H1 (cell line): ENCODE results near the gene MED12L. TPM values are rescaled to one million over a fixed set of nuclear protein-coding genes. Genes with fewer than 3 reads are reported as not detected.

Experiments used
- CTCF ChIA-PET: fragments of 300-600 bp; sonication (Branson Sonifier 250); formaldehyde crosslinking; loops from one replicate; lab custom pipeline; 2021; ENCODE audit not compliant: partially characterized antibody; lab: Charles Lee
- POLR2A ChIA-PET: fragments of 300-600 bp; sonication (Branson Sonifier 250); formaldehyde crosslinking; loops from one replicate; lab custom pipeline; 2021; ENCODE audit warnings: inconsistent platforms; ENCODE audit not compliant: partially characterized antibody; lab: Charles Lee
- DNase-seq, 2 experiments: peaks; one replicate each; pipeline versions ENCODE4 v3.0.0 to v3.0.0-alpha.2; 2010 to 2022; ENCODE audit warnings: low spot score in 2 of 2, low read depth in 1 of 2, mixed read lengths in 1 of 2
- FAIRE-seq: peaks from 2 replicates; lab custom pipeline; 2011; peaks lifted over from hg19 to GRCh38; lab: Jason Lieb, UNC
- H2AFZ ChIP-seq: 2 replicates; pipeline ENCODE4 v1.8.1; 2012; ENCODE audit warnings: low read length, inconsistent platforms
- H2AK5ac ChIP-seq: 2 replicates; pipeline ENCODE4 v1.6.1; 2013; ENCODE audit warnings: low read depth, low read length
- H2BK120ac ChIP-seq: replicated peaks from 2 replicates; pipeline ENCODE3; 2013; ENCODE audit warnings: low read depth, low read length, inconsistent platforms
- H2BK12ac ChIP-seq: 2 replicates; pipeline ENCODE4 v1.6.1; 2013; ENCODE audit warnings: low read depth, low read length
- H2BK15ac ChIP-seq: 2 replicates; pipeline ENCODE4 v1.6.1; 2013; ENCODE audit warnings: low read length
- H2BK20ac ChIP-seq: 2 replicates; pipeline ENCODE4 v1.6.1; 2013; ENCODE audit warnings: low read length
- H2BK5ac ChIP-seq: 2 replicates; pipeline ENCODE4 v1.6.1; 2013; ENCODE audit warnings: low read depth, low read length
- H3K14ac ChIP-seq: 2 replicates; pipeline ENCODE4 v1.6.1; 2013; ENCODE audit warnings: inconsistent platforms; ENCODE audit not compliant: insufficient read length
- H3K18ac ChIP-seq: 2 replicates; pipeline ENCODE4 v1.6.1; 2013; ENCODE audit warnings: low read length; ENCODE audit errors: extremely low read depth
- H3K23ac ChIP-seq: 2 replicates; pipeline ENCODE4 v1.6.1; 2013; ENCODE audit warnings: inconsistent platforms; ENCODE audit not compliant: insufficient read length
- H3K23me2 ChIP-seq: 2 replicates; pipeline ENCODE4 v1.6.1; 2013; ENCODE audit warnings: low read depth, low read length
- H3K27ac ChIP-seq: 2 replicates; pipeline ENCODE4 v1.6.1; 2011; ENCODE audit warnings: low read depth, low read length, inconsistent platforms
- H3K27me3 ChIP-seq, 4 experiments: replicated peaks in 1 of 4; 1 replicate in 1 of 4; 2 replicates in 3 of 4; pipeline versions ENCODE4 v1.6.1 to v1.8.1; 2011 to 2013; ENCODE audit warnings: low read length in 3 of 4, mild to moderate bottlenecking in 3 of 4, inconsistent platforms in 2 of 4, mixed read lengths in 2 of 4, moderate library complexity in 1 of 4; ENCODE audit not compliant: control insufficient read depth in 3 of 4, insufficient read depth in 3 of 4; ENCODE audit errors: extremely low read depth in 1 of 4
- H3K36me3 ChIP-seq, 4 experiments: 2 replicates each; pipeline versions ENCODE4 v1.6.1 to v1.8.1; 2011 to 2013; ENCODE audit warnings: mild to moderate bottlenecking in 4 of 4, low read length in 3 of 4, moderate library complexity in 2 of 4, control low read depth in 1 of 4, inconsistent platforms in 1 of 4; ENCODE audit not compliant: insufficient read depth in 4 of 4, control insufficient read depth in 2 of 4
- H3K4ac ChIP-seq: replicated peaks from 2 replicates; pipeline ENCODE3; 2013; ENCODE audit warnings: low read length, low read depth, mixed read lengths, inconsistent platforms; ENCODE audit not compliant: insufficient read length
- H3K4me1 ChIP-seq, 4 experiments: replicated peaks in 1 of 4; 1 replicate in 1 of 4; 2 replicates in 3 of 4; pipeline versions ENCODE4 v1.6.1 to v1.8.1; 2011 to 2013; ENCODE audit warnings: low read length in 3 of 4, inconsistent platforms in 2 of 4, mixed read lengths in 1 of 4; ENCODE audit not compliant: insufficient read depth in 4 of 4, control insufficient read depth in 3 of 4
- H3K4me2 ChIP-seq, 2 experiments: 2 replicates each; pipeline versions ENCODE4 v1.6.1 to v1.8.1; 2011 to 2013; ENCODE audit warnings: low read depth in 2 of 2, low read length in 2 of 2, control low read depth in 1 of 2, inconsistent platforms in 1 of 2, mild to moderate bottlenecking in 1 of 2; ENCODE audit not compliant: insufficient read depth in 1 of 2
- H3K4me3 ChIP-seq, 4 experiments: fragments of 200-600, 300-600 bp in 1 of 4; sonication (generic), shearing (Covaris generic), sonication (Bioruptor Twin) in 1 of 4; 2 replicates each; pipeline versions ENCODE4 v1.5.1 to v1.8.1; 2011 to 2016; ENCODE audit warnings: low read length in 4 of 4, low read depth in 3 of 4, control low read depth in 2 of 4, inconsistent platforms in 2 of 4, mild to moderate bottlenecking in 2 of 4, mixed read lengths in 1 of 4, moderate library complexity in 1 of 4; ENCODE audit not compliant: insufficient read depth in 2 of 4; ENCODE audit errors: extremely low read depth in 1 of 4
- H3K56ac ChIP-seq: replicated peaks from 2 replicates; pipeline ENCODE3; 2013; ENCODE audit warnings: low read depth, mild to moderate bottlenecking, mixed read lengths, low read length, inconsistent platforms; ENCODE audit not compliant: insufficient read length
- H3K79me1 ChIP-seq: 2 replicates; pipeline ENCODE4 v1.6.1; 2013; ENCODE audit warnings: low read depth, low read length, control low read depth
- H3K79me2 ChIP-seq, 2 experiments: 2 replicates each; pipeline versions ENCODE4 v1.6.1 to v1.8.1; 2012 to 2013; ENCODE audit warnings: low read length in 2 of 2, mild to moderate bottlenecking in 2 of 2, inconsistent platforms in 1 of 2; ENCODE audit not compliant: insufficient read depth in 2 of 2, control insufficient read depth in 1 of 2
- H3K9ac ChIP-seq, 4 experiments: replicated peaks in 1 of 4; 1 replicate in 1 of 4; 2 replicates in 3 of 4; pipeline versions ENCODE4 v1.6.1 to v1.8.1; 2011 to 2013; ENCODE audit warnings: low read depth in 3 of 4, low read length in 3 of 4, control low read depth in 2 of 4, mild to moderate bottlenecking in 2 of 4, moderate library complexity in 2 of 4, inconsistent platforms in 1 of 4; ENCODE audit errors: extremely low read depth in 1 of 4
- H3K9me3 ChIP-seq, 2 experiments: 2 replicates each; pipeline versions ENCODE4 v1.6.1 to v1.8.1; 2012 to 2013; ENCODE audit warnings: mild to moderate bottlenecking in 2 of 2, moderate library complexity in 2 of 2, control low read depth in 1 of 2, inconsistent platforms in 1 of 2, low read depth in 1 of 2, low read length in 1 of 2, mixed read lengths in 1 of 2; ENCODE audit not compliant: insufficient read depth in 2 of 2
- H4K20me1 ChIP-seq, 2 experiments: replicated peaks in 1 of 2; 2 replicates each; pipeline versions ENCODE3 to v1.8.1; 2011 to 2013; ENCODE audit warnings: inconsistent platforms in 2 of 2, low read length in 2 of 2, mild to moderate bottlenecking in 1 of 2; ENCODE audit not compliant: insufficient read depth in 2 of 2, control insufficient read depth in 1 of 2
- H4K5ac ChIP-seq: 2 replicates; pipeline ENCODE4 v1.6.1; 2013; ENCODE audit warnings: low read length, low read depth, mixed read lengths, inconsistent platforms; ENCODE audit not compliant: insufficient read length
- H4K8ac ChIP-seq: 2 replicates; pipeline ENCODE4 v1.8.0; 2013; ENCODE audit warnings: mild to moderate bottlenecking, moderate library complexity, low read length, inconsistent platforms; ENCODE audit not compliant: insufficient read depth; ENCODE audit errors: extremely low read depth
- H4K91ac ChIP-seq: replicated peaks from 2 replicates; pipeline ENCODE3; 2013; ENCODE audit warnings: low read length, mixed read lengths, inconsistent platforms; ENCODE audit not compliant: insufficient read length
- BRCA1 ChIP-seq: IDR thresholded peaks from 2 replicates; pipeline ENCODE4 v1.6.1; 2012; ENCODE audit warnings: low read depth, low read length, improper control_type of control experiment
- CBX8 ChIP-seq: fragments of 300-800, 300-1000 bp; sonication (generic); IDR thresholded peaks from 2 replicates; pipeline ENCODE4 v1.7.1; 2016; ENCODE audit warnings: low read depth, low read length, borderline replicate concordance
- CTCF ChIP-seq, 3 experiments: IDR thresholded peaks; 1 replicate in 2 of 3; 2 replicates in 1 of 3; pipeline versions ENCODE4 v1.5.1 to v1.6.1; 2011; ENCODE audit warnings: low read length in 3 of 3, mild to moderate bottlenecking in 3 of 3, inconsistent platforms in 2 of 3, low read depth in 1 of 3, moderate library complexity in 1 of 3; ENCODE audit not compliant: insufficient read depth in 1 of 3; ENCODE audit errors: control extremely low read depth in 1 of 3
- HDAC6 ChIP-seq: IDR thresholded peaks from one replicate; pipeline ENCODE4 v1.7.1; 2012; ENCODE audit warnings: low read depth, mild to moderate bottlenecking, inconsistent platforms, low read length, moderate library complexity
- POLR2A ChIP-seq, 2 experiments: IDR thresholded peaks; 1 replicate in 1 of 2; 2 replicates in 1 of 2; pipeline ENCODE4 v1.6.1; 2011; ENCODE audit warnings: low read depth in 2 of 2, low read length in 2 of 2, mild to moderate bottlenecking in 2 of 2; ENCODE audit errors: control extremely low read depth in 1 of 2
- RNF2 ChIP-seq: fragments of 200-900, 300-1000 bp; sonication (generic); IDR thresholded peaks from 2 replicates; pipeline ENCODE4 v1.7.1; 2016; ENCODE audit warnings: borderline replicate concordance, low read depth, mild to moderate bottlenecking, antibody characterized with exemption, low read length; ENCODE audit not compliant: poor library complexity, severe bottlenecking; ENCODE audit errors: missing control alignments
- SP1 ChIP-seq: IDR thresholded peaks from 2 replicates; pipeline ENCODE4 v1.6.1; 2011; ENCODE audit warnings: low read depth, low read length
- SP4 ChIP-seq: IDR thresholded peaks from 2 replicates; pipeline ENCODE4 v1.6.1; 2012; ENCODE audit warnings: low read length, inconsistent platforms
- TAF1 ChIP-seq: IDR thresholded peaks from 2 replicates; pipeline ENCODE4 v1.6.1; 2011; ENCODE audit warnings: mild to moderate bottlenecking, low read depth, low read length
- WGBS, 2 experiments: shearing (Covaris generic) in 1 of 2; methylation state at CpG; one replicate each; pipeline versions ENCODE4 v1.1.6 to v1.1.7; 2013 to 2015; ENCODE audit warnings: low lambda C conversion rate in 2 of 2, mixed read lengths in 2 of 2, inconsistent platforms in 1 of 2, low coverage in 1 of 2, missing lambda C conversion rate in 1 of 2; ENCODE audit not compliant: insufficient replicate concordance in 2 of 2, insufficient coverage in 1 of 2, insufficient read length in 1 of 2; ENCODE audit errors: extremely low coverage in 1 of 2, missing lambda C conversion rate in 1 of 2; 5-methylcytosine and 5-hydroxymethylcytosine counted together
- polyA plus RNA-seq, 7 experiments: library from polyadenylated mRNA; depleted of rRNA in 3 of 7; stranded (reverse) in 5 of 7; unstranded in 2 of 7; fragments of >200 nt in 5 of 7; fragments of 200-250 nt in 2 of 7; gene quantifications; 1 replicate in 5 of 7; 2 replicates in 1 of 7; 4 replicates in 1 of 7; pipeline versions ENCODE4 v1.2.1 to v1.2.3, GENCODE V29; 2011 to 2013; ENCODE audit warnings: missing spikeins in 2 of 7, mixed read lengths in 2 of 7
- total RNA-seq: library from RNA; stranded (reverse); fragmentation: NEBNext Ultra II Directional; extraction: Animal tissue kit (Norgen Biotek cat#: 25700); gene quantifications from 2 replicates; pipeline ENCODE4 v1.2.1, GENCODE V29; 2021

Gene MED12L
- total and polyA plus RNA-seq, 2 of the 8 experiments (the other 6 are each of a cell fraction or from before 2014, with no cell fraction given) = 3.6 to 26.2 TPM

- Histone ChIP-seq H3K4me3 (no peak overlapping the region), H3K56ac (no peak overlapping the region), H2BK20ac (no peak overlapping the region), H3K4ac (no peak overlapping the region), H3K36me3 (peaks cover 0 to 5% (median 0%) of the 10 kb centered on the region in 4 experiments; a peak in 2 of 8 replicates), H2AFZ (no peak overlapping the region), H3K9ac (no peak overlapping the region), H3K4me1 (peaks cover 0 to 4% (median 1%) of the 10 kb centered on the region in 4 experiments; a peak in 2 of 7 replicates), H3K18ac (no peak overlapping the region), H4K20me1 (no peaks in the 10 kb centered on the region), H3K23me2 (no peaks in the 10 kb centered on the region), H2BK15ac (no peak overlapping the region), H3K79me2 (no peaks in the 10 kb centered on the region), H3K9me3 (no peaks in the 10 kb centered on the region), H3K79me1 (no peaks in the 10 kb centered on the region), H2BK5ac (no peak overlapping the region), H4K8ac (no peak overlapping the region), H2BK12ac (no peak overlapping the region), H4K91ac (no peak overlapping the region), H2BK120ac (no peak overlapping the region), H3K14ac (no peak overlapping the region), H3K27me3 (no peaks in the 10 kb centered on the region), H2AK5ac (no peak overlapping the region), H4K5ac (no peak overlapping the region), H3K23ac (no peak overlapping the region), H3K4me2 (no peak overlapping the region), H3K27ac (no peak overlapping the region)
- POLR2A ChIA-PET = interaction anchor here (0.8 kb wide), 1 partner anchor 10 kb away, joined by 3 read pairs; no protein-coding TSS in a partner anchor
- no peak for FAIRE-seq
- no peak for DNase-seq
- WGBS, 2 experiments = 87% methylated on average over 4 of the region's 4 CpGs; no CpG with 5 or more reads in 1 of the 2 experiments
- no peak for TF ChIP-seq SP1
- no peak for TF ChIP-seq POLR2A (IDR thresholded peaks at IDR 0.05; ENCODE audit: control extremely low read depth in 1 of 2, low read depth in 2 of 2, low read length in 2 of 2)
- no peak for TF ChIP-seq SP4
- no peak for TF ChIP-seq HDAC6
- no peak for TF ChIP-seq CTCF (IDR thresholded peaks at IDR 0.05; ENCODE audit: control extremely low read depth in 1 of 3, insufficient read depth in 1 of 3, low read depth in 1 of 3, low read length in 3 of 3)
- TF ChIP-seq TAF1 = no peak
- no peak for TF ChIP-seq BRCA1
- TF ChIP-seq RNF2 = no peak
- TF ChIP-seq CBX8 = no peak
- CTCF ChIA-PET = interaction anchor here (0.7 to 4.3 kb wide), 9 partner anchors 11 to 232 kb away, joined by 3 to 20 read pairs (median 4); no protein-coding TSS in a partner anchor
These were observed 314.9 kb downstream of the MED12L start for GRCh38 chr3:151400341-151400740.
